T-helper 2 cell (primary cell): ENCODE data around the gene PRRG2.

Experiments used
- DNase-seq, 5 experiments: peaks; one replicate each; pipeline versions ENCODE4 v3.0.0 to v3.0.0-alpha.2; 2012 to 2022
- total RNA-seq, 2 donors: gene quantifications; one replicate each; lab custom pipeline; 2026; lab: John Stamatoyannopoulos, UW

The PRRG2 gene
- 1.5 to 1.9 reads per million in 2 donors for total RNA-seq

- no peak for DNase-seq
These were observed at the start of gene PRRG2 for GRCh38 chr19:49581007-49581508. PRRG2 (plus strand) TSS chr19:49581316; CDS start chr19:49583220, 1,904 bp downstream.

GRCh38 chr19:49533551-49534488 is 47.3 kb upstream of the PRRG2 start:
- peak; percentile 70 to 85 (median 79) for DNase-seq

- no peak for DNase-seq
These were observed 46.3 kb upstream of the PRRG2 start for GRCh38 chr19:49534632-49535385.

- DNase-seq: no peak
These were observed 44.1 kb upstream of the PRRG2 start for GRCh38 chr19:49536921-49537462.

GRCh38 chr19:49538643-49539042 is 42.5 kb upstream of the PRRG2 start:
- no peak for DNase-seq

GRCh38 chr19:49539192-49539952 is 41.7 kb upstream of the PRRG2 start:
- DNase-seq: no peak

- DNase-seq: no peak
These were observed 39.2 kb upstream of the PRRG2 start for GRCh38 chr19:49541914-49542313.

GRCh38 chr19:49542446-49542845 is 38.7 kb upstream of the PRRG2 start:
- no peak for DNase-seq

- no peak for DNase-seq
These were observed 38.1 kb upstream of the PRRG2 start for GRCh38 chr19:49543032-49543431.

GRCh38 chr19:49544154-49544553 is 37.0 kb upstream of the PRRG2 start:
- no peak for DNase-seq

- DNase-seq: peak in 3 of 5 experiments; percentile 42 to 80 (median 63)
These were observed 34.1 kb upstream of the PRRG2 start for GRCh38 chr19:49546825-49547565.

- DNase-seq: peak in 1 of 5 experiments; percentile 68
These were observed 32.1 kb upstream of the PRRG2 start for GRCh38 chr19:49549045-49549444.

- DNase-seq: no peak
These were observed 29.6 kb upstream of the PRRG2 start for GRCh38 chr19:49551531-49551930.

- DNase-seq: peak in 1 of 5 experiments; percentile 85
These were observed 28.4 kb upstream of the PRRG2 start for GRCh38 chr19:49552749-49553148.

- peak in 2 of 5 experiments; percentile 48 to 71 for DNase-seq
These were observed 27.5 kb upstream of the PRRG2 start for GRCh38 chr19:49553451-49554271.

- peak in 3 of 5 experiments; percentile 41 to 76 (median 61) for DNase-seq
These were observed 26.4 kb upstream of the PRRG2 start for GRCh38 chr19:49554701-49555181.

GRCh38 chr19:49555600-49556411 is 25.3 kb upstream of the PRRG2 start:
- DNase-seq: peak; percentile 51 to 89 (median 63)

- peak in 3 of 5 experiments; percentile 29 to 61 (median 40) for DNase-seq
These were observed 24.4 kb upstream of the PRRG2 start for GRCh38 chr19:49556412-49557398.
